Gastrocnemius medialis (tissue), 4 donors: Measurements from ENCODE around the gene PSME3.

Experiments used
- CTCF ChIP-seq, 5 experiments: fragments of 450-650 bp in 3 of 5; fragments of 200-600 bp in 2 of 5; sonication (generic) in 2 of 5; IDR thresholded peaks in 4 of 5; conservative IDR thresholded peaks in 1 of 5; 1 replicate in 4 of 5; 2 replicates in 1 of 5; pipeline ENCODE4 v1.5.1; 2016 to 2019; ENCODE audit warnings: antibody characterized with exemption in 5 of 5, mild to moderate bottlenecking in 3 of 5, moderate library complexity in 3 of 5
- POLR2A ChIP-seq, 2 donors: fragments of 450-650 bp; IDR thresholded peaks; one replicate each; pipeline ENCODE4 v1.6.1; 2017; ENCODE audit warnings: antibody characterized with exemption in 2 of 2, mild to moderate bottlenecking in 2 of 2, moderate library complexity in 2 of 2

DNA sequence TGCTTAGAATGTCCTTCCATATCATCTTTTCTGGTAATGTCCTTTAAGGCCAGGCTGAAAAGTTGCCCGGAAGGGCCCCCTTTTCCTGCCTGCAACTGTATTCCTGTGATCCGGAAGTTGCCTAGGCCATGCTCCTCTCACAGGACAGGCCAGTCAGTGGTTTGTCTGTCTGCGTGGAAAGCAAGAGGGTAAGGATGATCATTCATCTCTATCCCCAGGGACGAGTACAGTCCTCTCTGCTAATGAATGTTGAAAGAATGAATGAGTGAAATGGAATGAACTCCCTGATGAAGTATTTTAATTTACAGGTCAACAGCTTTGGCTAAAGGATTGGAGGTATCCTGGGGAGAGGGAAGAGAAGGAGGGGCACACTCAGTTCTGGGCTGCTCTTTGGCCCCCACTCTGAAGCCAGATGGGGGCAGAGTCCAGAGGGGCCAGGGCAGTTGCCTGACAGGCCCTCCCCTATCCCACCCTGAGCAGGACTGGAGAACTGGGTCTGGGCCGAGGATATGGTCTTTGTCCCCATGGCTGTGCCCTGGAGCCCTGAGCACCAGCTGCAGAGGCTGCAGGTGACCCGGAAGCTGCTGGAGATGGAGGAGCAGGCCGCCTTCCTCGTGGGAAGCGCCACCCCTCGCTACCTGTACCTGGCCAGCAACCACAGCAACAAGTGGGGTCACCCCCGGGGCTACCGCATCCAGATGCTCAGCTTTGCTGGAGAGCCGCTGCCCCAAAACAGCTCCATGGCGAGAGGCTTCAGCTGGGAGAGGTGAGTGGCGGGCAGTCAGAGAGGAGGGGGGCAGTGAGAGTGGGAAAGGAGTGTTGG, 21.0 kb downstream of the PSME3 start:
- TF ChIP-seq CTCF (IDR thresholded peaks at IDR 0.05 in 4 of 5, conservative IDR thresholded peaks at IDR 0.05 in 1 of 5): no peak
- TF ChIP-seq POLR2A (IDR thresholded peaks at IDR 0.05): no peak
